T-cell (primary cell): ENCODE measurements around the gene RERG. TPM values are rescaled to one million over a fixed set of nuclear protein-coding genes. Genes with fewer than 3 reads are reported as not detected.

ENCODE experiments used
- ATAC-seq, 4 experiments: fragments of 200-7000 bp in 3 of 4; fragments of 150-1000 bp in 1 of 4; cut with Tn5 transposase; replicated peaks in 1 of 4; 1 replicate in 3 of 4; 2 replicates in 1 of 4; pipeline ENCODE4 v1.10.0; 2021; ENCODE audit warnings: moderate library complexity in 3 of 4, mild to moderate bottlenecking in 2 of 4, moderate number of reproducible peaks in 1 of 4
- CTCF ChIA-PET, 2 donors: fragments of 300-600 bp; sonication (Branson Sonifier 250); formaldehyde crosslinking; loops; one replicate each; lab custom pipeline; 2022; ENCODE audit warnings: antibody characterized with exemption in 2 of 2; lab: Charles Lee
- POLR2A ChIA-PET, 2 donors: fragments of 300-600 bp; sonication (Branson Sonifier 250); formaldehyde crosslinking; loops; one replicate each; lab custom pipeline; 2022; ENCODE audit warnings: antibody characterized with exemption in 2 of 2; lab: Charles Lee
- DNase-seq, 35 experiments: peaks; one replicate each; pipeline versions ENCODE4 v3.0.0 to v3.0.0-alpha.2; 2013 to 2023
- H3K27ac ChIP-seq: one replicate; pipeline ENCODE4 v1.5.1; 2013; ENCODE audit warnings: low read length
- H3K27me3 ChIP-seq, 2 experiments: replicated peaks in 1 of 2; 1 replicate in 1 of 2; 2 replicates in 1 of 2; pipeline versions ENCODE4 v1.6.1 to v1.7.0; 2013; ENCODE audit warnings: low read length in 1 of 2, mixed read lengths in 1 of 2; ENCODE audit not compliant: control insufficient read depth in 2 of 2, insufficient read depth in 2 of 2; ENCODE audit errors: extremely low read depth in 1 of 2
- H3K36me3 ChIP-seq, 2 donors: 1 replicate in 1 of 2; 2 replicates in 1 of 2; pipeline versions ENCODE4 v1.6.1 to v1.7.0; 2013; ENCODE audit warnings: low read length in 1 of 2; ENCODE audit not compliant: control insufficient read depth in 2 of 2, insufficient read depth in 1 of 2; ENCODE audit errors: extremely low read depth in 1 of 2
- H3K4me1 ChIP-seq, 2 experiments: 1 replicate in 1 of 2; 2 replicates in 1 of 2; pipeline versions ENCODE4 v1.6.1 to v1.7.0; 2013; ENCODE audit warnings: low read length in 2 of 2, mixed read lengths in 1 of 2; ENCODE audit not compliant: insufficient read depth in 2 of 2, control insufficient read depth in 1 of 2; ENCODE audit errors: extremely low read depth in 1 of 2
- H3K4me3 ChIP-seq, 2 donors: 1 replicate in 1 of 2; 2 replicates in 1 of 2; pipeline versions ENCODE4 v1.5.1 to v1.7.0; 2013; ENCODE audit warnings: mild to moderate bottlenecking in 2 of 2, low read length in 1 of 2, moderate library complexity in 1 of 2; ENCODE audit not compliant: control insufficient read depth in 1 of 2; ENCODE audit errors: extremely low read depth in 1 of 2
- H3K9me3 ChIP-seq: 2 replicates; pipeline ENCODE4 v1.7.0; 2013
- H3K27ac Mint-ChIP-seq, 2 donors: one replicate each; pipeline ENCODE4 v1.8.0; 2020 to 2021; ENCODE audit warnings: mild to moderate bottlenecking in 2 of 2, mixed read lengths in 2 of 2
- H3K27me3 Mint-ChIP-seq, 2 donors: one replicate each; pipeline ENCODE4 v1.8.0; 2021 to 2022; ENCODE audit warnings: mixed read lengths in 2 of 2
- H3K36me3 Mint-ChIP-seq: one replicate; pipeline ENCODE4 v1.8.0; 2021; ENCODE audit warnings: mixed read lengths
- H3K4me1 Mint-ChIP-seq, 3 donors: one replicate each; pipeline ENCODE4 v1.8.0; 2020 to 2022; ENCODE audit warnings: mixed read lengths in 3 of 3, mild to moderate bottlenecking in 1 of 3
- H3K4me3 Mint-ChIP-seq, 3 donors: one replicate each; pipeline ENCODE4 v1.8.0; 2020 to 2022; ENCODE audit warnings: mild to moderate bottlenecking in 3 of 3, mixed read lengths in 3 of 3, moderate library complexity in 3 of 3
- H3K9me3 Mint-ChIP-seq, 3 donors: one replicate each; pipeline ENCODE4 v1.8.0; 2020 to 2022; ENCODE audit warnings: mixed read lengths in 3 of 3
- WGBS: methylation state at CpG from one replicate; pipeline ENCODE4 v1.1.5; 2013; ENCODE audit warnings: missing lambda C conversion rate; ENCODE audit not compliant: insufficient coverage; 5-methylcytosine and 5-hydroxymethylcytosine counted together
- total RNA-seq, 35 experiments: library from RNA in 6 of 35; stranded (reverse) in 6 of 35; fragments of 120-200 nt in 1 of 35; gene quantifications; one replicate each; pipeline versions ENCODE4 v1.2.1 to v1.2.4 and lab custom pipeline; 2013 to 2026

RERG gene
- total RNA-seq, 5 donors from 2014 or later (not counting 1 experiment from before 2014, with no cell fraction given), result 0.20 to 0.60 TPM; not detected in 3

DNA sequence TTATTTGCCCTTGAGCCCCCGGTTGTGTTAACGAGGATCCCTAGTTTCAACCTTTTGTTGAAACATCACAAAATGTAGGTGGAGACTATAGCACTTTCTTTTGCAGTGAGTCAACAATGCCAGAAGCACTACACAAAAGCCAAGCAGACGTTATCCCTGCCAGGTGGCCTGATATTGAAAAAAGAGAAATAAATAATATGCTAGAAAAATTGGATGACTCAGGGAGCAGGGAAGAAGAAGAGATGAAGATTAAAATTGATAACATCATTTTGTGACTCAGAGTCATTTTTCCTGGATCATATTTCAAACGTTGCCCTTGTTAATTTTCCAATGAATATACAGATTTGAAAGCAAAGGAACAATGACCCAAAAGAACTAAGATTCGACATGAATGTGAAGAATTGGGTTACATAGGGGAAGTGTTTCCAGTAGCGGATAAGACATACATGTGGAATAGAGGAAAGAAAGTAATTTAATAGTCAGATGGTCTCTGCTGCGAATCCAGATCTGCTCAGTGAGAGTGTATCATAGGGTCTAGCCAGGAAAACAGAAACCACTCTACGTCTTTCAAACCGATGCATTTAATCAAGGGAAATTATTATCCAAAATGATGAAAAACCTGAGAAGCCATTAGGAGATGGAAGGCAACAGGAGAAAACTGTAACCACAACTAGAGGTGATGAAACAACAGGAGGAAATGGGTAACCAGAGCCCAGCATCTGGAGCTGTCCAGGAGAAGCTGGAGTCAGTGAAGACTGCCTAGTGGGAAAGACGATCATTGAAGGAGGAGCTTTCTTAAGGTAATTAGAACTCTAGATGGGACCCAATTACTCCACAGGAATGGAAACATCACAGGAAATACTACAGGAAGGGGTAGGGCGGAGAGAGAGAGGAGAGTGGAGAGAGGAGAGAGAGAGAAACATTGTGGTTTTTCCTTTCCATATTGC, 57.9 kb downstream of the RERG start:
- POLR2A ChIA-PET, result no interaction called here
- H3K9me3 Mint-ChIP-seq, result no peaks in the 10 kb centered on the region

DNA sequence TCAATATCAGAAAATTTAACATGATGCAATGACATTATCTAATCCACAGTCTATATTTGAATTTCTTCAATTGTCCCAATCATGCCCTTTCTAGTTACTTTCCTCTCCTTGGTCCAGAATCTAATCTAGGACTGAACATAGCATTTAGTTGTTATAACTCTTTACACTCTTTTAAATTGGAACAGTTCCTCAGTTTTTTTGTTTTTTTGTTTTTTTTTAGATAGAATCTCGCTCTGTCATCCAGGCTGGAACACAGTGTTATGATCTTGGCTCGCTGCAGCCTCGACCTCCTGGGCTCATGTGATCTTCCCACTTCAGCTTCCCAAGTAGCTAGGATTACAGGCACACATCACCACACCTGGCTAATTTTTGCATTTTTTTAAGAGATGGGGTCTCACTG, 63.1 kb downstream of the RERG start:
- CTCF ChIA-PET, result no interaction called here
- Histone ChIP-seq H3K9me3 (no peaks in the 10 kb centered on the region), H3K27ac (no peak overlapping the region), H3K4me1 (no peaks in the 10 kb centered on the region), H3K4me3 (no peak overlapping the region), H3K36me3 (no peaks in the 10 kb centered on the region), H3K27me3 (no peaks in the 10 kb centered on the region)
- no CpG with 5 or more reads among the region's 3 CpGs for WGBS
- Mint-ChIP-seq H3K4me3 (no peak overlapping the region), H3K27me3 (peaks cover 11 to 16% of the 10 kb centered on the region in 2 donors), H3K27ac (no peak overlapping the region), H3K9me3 (no peaks in the 10 kb centered on the region), H3K4me1 (no peaks in the 10 kb centered on the region), H3K36me3 (no peaks in the 10 kb centered on the region)
- DNase-seq (no peak), ATAC-seq (no peak)
- POLR2A ChIA-PET, result no interaction called here

More for the DNA sequence above, 57.9 kb downstream of the RERG start:
- Histone ChIP-seq H3K9me3 (no peaks in the 10 kb centered on the region), H3K4me1 (no peaks in the 10 kb centered on the region), H3K27me3 (no peaks in the 10 kb centered on the region), H3K27ac (no peak overlapping the region), H3K36me3 (no peaks in the 10 kb centered on the region), H3K4me3 (no peak overlapping the region)
- no peak overlapping the region for H3K27ac Mint-ChIP-seq
- H3K27me3 Mint-ChIP-seq, result peaks cover 13 to 15% of the 10 kb centered on the region in 2 donors
- no peaks in the 10 kb centered on the region for H3K4me1 Mint-ChIP-seq
- DNase-seq (no peak), ATAC-seq (no peak)
- H3K4me3 Mint-ChIP-seq, result no peak overlapping the region
- H3K36me3 Mint-ChIP-seq, result no peaks in the 10 kb centered on the region
- WGBS, result 86% methylated on average over 5 of the region's 11 CpGs
- CTCF ChIA-PET, result interaction anchor here in 1 of 2 donors (0.6 to 0.8 kb wide), 2 partner anchors 8 to 22 kb away, joined by 3 read pairs; no protein-coding TSS in a partner anchor

DNA sequence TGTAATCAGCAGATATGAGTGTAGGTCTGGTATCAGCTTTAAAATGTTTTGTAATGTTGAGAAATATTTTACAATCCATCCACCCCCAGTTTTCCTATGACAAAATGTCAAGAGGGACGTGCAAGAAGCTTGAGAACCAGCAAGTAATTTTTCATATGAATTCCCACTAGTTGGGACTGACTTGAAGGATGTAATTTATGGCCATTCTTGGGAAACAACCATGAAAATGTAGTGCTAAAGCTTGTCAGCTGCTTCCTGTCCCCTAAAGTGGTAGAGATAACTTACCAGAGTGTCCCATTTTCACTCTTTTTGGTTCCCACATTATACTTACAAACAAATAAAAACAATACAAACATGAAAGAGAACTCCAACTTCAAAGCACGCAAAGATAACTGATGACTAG, 63.9 kb downstream of the RERG start:
- no peak overlapping the region for H3K27ac ChIP-seq
- no peaks in the 10 kb centered on the region for H3K27me3 ChIP-seq
- H3K4me1 ChIP-seq, result no peaks in the 10 kb centered on the region

DNA sequence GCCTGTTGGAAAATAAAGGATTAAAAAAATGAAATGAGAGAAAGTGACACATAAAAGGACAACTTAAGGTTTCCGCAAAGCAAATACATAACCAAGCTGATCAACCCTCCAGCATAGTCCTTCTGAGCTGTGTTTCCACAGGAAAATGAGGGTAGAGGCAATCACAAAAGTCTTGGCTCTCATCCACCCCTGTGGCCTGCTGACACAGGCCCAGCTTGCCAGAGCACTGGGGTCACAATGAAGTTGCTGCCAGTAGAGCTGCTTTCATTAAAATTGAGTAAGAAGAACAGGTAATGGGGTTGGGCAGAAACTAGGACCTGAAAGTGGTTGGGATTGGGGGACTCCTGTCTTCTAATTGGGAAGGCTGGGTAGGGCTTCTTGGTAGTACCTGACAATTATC, 65.9 kb downstream of the RERG start:
- H3K4me1 Mint-ChIP-seq, result no peaks in the 10 kb centered on the region
- no peak overlapping the region for H3K4me3 ChIP-seq
- H3K27me3 Mint-ChIP-seq, result peaks cover 9 to 16% of the 10 kb centered on the region in 2 donors
- no peaks in the 10 kb centered on the region for H3K36me3 ChIP-seq
- no peaks in the 10 kb centered on the region for H3K4me1 ChIP-seq
- no peak overlapping the region for H3K27ac Mint-ChIP-seq
- CTCF ChIA-PET, result interaction anchor here (0.6 to 1.1 kb wide), 4 partner anchors 9 to 429 kb away, joined by 3 to 6 read pairs (median 4); no protein-coding TSS in a partner anchor
- POLR2A ChIA-PET, result no interaction called here
- H3K27me3 ChIP-seq, result no peaks in the 10 kb centered on the region
- ATAC-seq (no peak), DNase-seq (no peak)
- no peaks in the 10 kb centered on the region for H3K9me3 Mint-ChIP-seq
- H3K36me3 Mint-ChIP-seq, result no peaks in the 10 kb centered on the region
- no peaks in the 10 kb centered on the region for H3K9me3 ChIP-seq
- no CpG with 5 or more reads among the region's 1 CpG for WGBS
- H3K27ac ChIP-seq, result no peak overlapping the region
- no peak overlapping the region for H3K4me3 Mint-ChIP-seq

More for the DNA sequence above, 63.9 kb downstream of the RERG start:
- 67% methylated on average over 1 of the region's 2 CpGs for WGBS
- H3K4me3 ChIP-seq, result no peak overlapping the region
- no peak overlapping the region for H3K27ac Mint-ChIP-seq
- ATAC-seq (no peak), DNase-seq (no peak)
- no peaks in the 10 kb centered on the region for H3K9me3 ChIP-seq
- no peaks in the 10 kb centered on the region for H3K4me1 Mint-ChIP-seq
- H3K4me3 Mint-ChIP-seq, result no peak overlapping the region
- POLR2A ChIA-PET, result no interaction called here
- no peaks in the 10 kb centered on the region for H3K36me3 Mint-ChIP-seq
- H3K27me3 Mint-ChIP-seq, result peaks cover 12 to 16% of the 10 kb centered on the region in 2 donors
- CTCF ChIA-PET, result interaction anchor here in 1 of 2 donors (0.6 kb wide), 1 partner anchor 992 kb away, joined by 3 read pairs; no protein-coding TSS in a partner anchor
- H3K9me3 Mint-ChIP-seq, result no peaks in the 10 kb centered on the region
- no peaks in the 10 kb centered on the region for H3K36me3 ChIP-seq

DNA sequence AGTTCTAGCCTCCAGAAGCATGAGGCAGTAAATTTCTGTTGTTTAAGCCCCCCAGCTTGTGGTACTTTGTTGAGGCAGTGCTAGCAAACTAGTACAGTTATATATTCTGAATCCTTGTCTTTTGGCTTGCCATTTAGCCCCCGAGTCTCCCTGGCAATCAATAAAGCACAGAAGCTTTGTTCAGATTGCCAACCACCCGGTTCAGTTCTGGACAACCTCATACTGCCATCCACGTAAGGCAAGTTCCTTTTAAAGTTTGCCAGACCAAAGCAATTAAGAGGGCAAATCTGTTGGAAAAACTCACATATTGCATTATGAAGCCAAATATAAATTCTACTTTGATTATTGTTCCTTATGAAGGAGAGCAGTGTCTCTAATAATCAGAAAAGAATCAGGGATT, 67.1 kb downstream of the RERG start:
- POLR2A ChIA-PET, result no interaction called here
- Histone ChIP-seq H3K4me3 (no peak overlapping the region), H3K27ac (no peak overlapping the region), H3K27me3 (no peaks in the 10 kb centered on the region), H3K36me3 (no peaks in the 10 kb centered on the region), H3K4me1 (no peaks in the 10 kb centered on the region), H3K9me3 (no peaks in the 10 kb centered on the region)
- DNase-seq (no peak), ATAC-seq (no peak)
- 70% methylated on average over 1 of the region's 3 CpGs for WGBS
- Mint-ChIP-seq H3K9me3 (no peaks in the 10 kb centered on the region), H3K36me3 (no peaks in the 10 kb centered on the region), H3K4me3 (no peak overlapping the region), H3K4me1 (no peaks in the 10 kb centered on the region), H3K27me3 (peaks cover 8 to 16% of the 10 kb centered on the region in 2 donors), H3K27ac (no peak overlapping the region)
- CTCF ChIA-PET, result interaction anchor here (0.7 to 1.1 kb wide), 2 partner anchors 63 to 431 kb away, joined by 3 to 4 read pairs; no protein-coding TSS in a partner anchor

DNA sequence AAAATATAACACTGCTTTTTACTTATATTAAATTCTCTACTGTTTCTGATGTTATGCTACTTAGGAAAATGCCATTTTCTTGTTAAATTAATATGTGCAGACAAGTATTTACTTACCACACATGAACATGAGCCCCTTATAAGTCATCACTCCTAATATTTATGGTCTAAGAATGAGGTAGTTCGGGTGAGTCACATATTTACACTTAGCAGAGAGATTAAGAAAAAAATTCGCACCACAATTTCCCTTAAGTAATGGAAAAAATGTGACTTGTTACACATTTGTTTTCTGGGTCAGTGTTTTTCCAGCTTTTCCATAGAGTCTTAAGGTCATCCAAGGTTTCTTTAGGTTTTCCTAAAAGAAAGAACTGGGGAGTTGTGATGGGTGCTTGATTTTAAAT, 68.3 kb downstream of the RERG start:
- CTCF ChIA-PET, result no interaction called here
- no peak overlapping the region for H3K4me3 Mint-ChIP-seq

More for the DNA sequence above, 68.3 kb downstream of the RERG start:
- POLR2A ChIA-PET, result no interaction called here
- Mint-ChIP-seq H3K4me1 (no peaks in the 10 kb centered on the region), H3K27ac (no peak overlapping the region), H3K36me3 (no peaks in the 10 kb centered on the region), H3K9me3 (no peaks in the 10 kb centered on the region), H3K27me3 (peaks cover 1 to 13% of the 10 kb centered on the region in 2 donors)
- ATAC-seq (no peak), DNase-seq (no peak)
- Histone ChIP-seq H3K36me3 (no peaks in the 10 kb centered on the region), H3K9me3 (no peaks in the 10 kb centered on the region), H3K4me1 (no peaks in the 10 kb centered on the region), H3K27me3 (no peaks in the 10 kb centered on the region), H3K27ac (no peak overlapping the region), H3K4me3 (no peak overlapping the region)
- no CpG with 5 or more reads among the region's 2 CpGs for WGBS
